ENCODE data around the gene FAM90A1.
"Not testable (repeated sequence)": the region's sequence is repeated elsewhere in the genome, so short reads cannot be mapped to it uniquely, and the experiment has no call there.

FAM90A1 gene

DNA sequence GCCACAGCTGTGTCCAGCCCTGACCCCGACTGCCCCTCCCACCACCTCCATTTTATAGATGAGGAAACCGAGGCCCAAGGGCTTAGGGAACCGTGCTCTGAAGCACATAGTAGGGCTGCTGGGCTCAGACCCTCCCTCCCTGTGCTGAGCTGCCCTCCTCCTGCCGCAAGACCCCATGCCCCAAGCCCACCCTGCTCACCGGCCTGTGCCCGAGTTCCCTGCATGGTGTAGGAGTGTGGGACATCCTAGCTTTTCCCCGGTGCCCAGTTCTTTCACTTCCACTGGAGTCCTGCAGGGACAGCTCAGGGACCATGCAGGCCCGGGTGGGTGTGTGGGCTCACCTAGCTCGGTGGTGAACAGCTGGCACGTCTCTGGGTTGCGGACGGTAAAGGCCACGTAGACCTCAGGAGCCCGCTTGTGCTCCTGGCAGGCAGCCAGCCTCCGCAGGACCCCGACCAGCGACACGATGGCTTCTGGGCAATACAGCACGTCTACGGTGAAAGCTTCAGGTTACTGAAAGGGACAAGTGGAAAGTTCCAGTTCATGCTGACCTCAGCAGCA is 6.6 kb upstream of the FAM90A1 start:
- not testable (repeated sequence) for DNase-seq (ENCODE audit: low read depth)

DNA sequence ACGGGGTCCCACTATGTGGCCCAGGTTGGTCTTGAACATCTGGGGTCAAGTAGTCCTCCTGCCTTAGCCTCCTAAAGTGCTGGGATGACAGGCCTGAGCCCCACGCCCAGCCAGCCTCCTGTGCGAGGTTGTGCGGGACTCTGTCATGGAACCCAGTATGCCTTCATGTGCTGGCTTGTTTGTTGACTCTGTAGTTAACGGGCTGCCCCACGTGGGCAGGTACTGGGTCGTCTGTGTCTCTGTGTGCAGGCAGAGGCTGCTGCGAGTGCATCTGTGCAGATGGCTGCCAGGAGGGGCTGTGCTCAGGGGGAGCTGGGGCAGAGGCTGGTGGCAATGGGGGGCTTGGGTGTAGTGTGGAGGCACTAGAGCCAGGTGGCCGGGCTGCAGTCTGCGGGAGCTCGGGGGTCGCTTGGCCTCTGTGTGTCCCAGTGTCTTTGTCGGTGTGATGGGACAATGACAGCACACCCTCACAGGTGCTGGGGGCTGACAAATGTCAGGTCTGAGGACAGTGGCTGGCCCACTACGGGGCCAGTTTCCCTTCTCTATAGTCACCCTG is 6.0 kb upstream of the FAM90A1 start:
- DNase-seq (ENCODE audit: low read depth) = not testable (repeated sequence)

DNA sequence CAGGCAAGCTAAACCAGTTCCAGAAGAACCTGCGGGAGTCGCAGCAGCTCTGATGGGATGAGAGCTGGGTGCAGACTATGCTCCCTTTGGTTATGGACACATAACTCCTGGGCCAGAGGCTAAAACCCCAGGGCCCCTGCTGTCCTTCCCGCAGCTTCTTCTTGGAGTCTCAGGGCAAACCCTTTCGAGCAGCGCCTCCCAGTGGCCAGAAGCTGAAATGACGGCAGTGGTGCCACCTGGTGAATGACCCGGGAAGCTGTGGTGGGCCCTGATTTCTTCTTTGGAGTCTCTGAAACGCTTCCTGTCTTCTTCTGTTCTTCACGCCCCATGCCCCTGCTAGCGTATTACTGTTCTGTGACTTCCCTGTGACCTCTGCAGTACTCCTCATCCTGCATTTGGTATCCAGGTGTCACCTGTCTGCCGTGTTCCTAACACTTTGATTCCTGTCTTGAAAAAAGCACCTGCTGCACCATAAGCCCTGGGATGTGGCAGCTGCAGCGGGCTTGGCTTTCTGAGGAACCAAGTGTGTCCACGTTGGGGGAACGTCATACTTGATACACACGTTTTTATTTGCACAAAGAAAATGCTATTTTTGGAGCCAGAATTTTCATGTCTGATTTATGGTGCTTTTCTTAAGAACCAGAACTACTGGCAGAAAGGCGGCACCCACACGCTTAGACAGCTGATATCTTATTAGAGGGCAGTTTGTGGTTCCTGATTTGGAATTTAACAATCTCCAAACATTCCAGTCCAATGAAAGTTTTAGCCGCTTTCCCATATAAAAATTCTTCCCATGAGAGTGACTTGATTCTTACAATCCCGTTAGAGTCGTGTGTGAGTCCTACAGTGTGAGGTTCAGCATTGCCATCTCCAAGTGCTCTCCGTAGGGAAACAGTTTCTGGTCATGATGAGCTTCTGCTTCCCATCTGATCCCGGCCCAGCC is 4.5 kb upstream of the FAM90A1 start:
- peak; percentile 40 for DNase-seq (ENCODE audit: low read depth)

DNA sequence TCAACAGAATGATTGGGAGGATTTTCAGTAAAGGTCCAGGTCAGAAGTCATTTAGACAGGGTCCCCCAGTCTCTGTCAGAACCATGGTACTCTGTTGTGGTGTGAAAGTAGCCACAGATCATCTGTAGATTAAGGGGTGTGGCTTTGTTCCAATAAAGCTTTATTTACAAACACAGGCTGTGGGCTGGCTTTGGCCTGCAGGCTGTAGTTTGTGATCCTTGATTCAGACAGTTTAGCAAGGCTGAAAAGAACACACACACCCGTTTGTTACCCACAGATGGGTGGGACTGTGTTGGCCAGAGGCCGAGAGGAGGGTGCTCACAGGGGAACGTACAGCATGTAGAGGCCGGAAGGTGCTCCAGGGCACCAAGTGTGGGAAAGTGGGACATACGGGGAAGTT is 3.6 kb upstream of the FAM90A1 start:
- DNase-seq (ENCODE audit: low read depth) = not testable (repeated sequence)

DNA sequence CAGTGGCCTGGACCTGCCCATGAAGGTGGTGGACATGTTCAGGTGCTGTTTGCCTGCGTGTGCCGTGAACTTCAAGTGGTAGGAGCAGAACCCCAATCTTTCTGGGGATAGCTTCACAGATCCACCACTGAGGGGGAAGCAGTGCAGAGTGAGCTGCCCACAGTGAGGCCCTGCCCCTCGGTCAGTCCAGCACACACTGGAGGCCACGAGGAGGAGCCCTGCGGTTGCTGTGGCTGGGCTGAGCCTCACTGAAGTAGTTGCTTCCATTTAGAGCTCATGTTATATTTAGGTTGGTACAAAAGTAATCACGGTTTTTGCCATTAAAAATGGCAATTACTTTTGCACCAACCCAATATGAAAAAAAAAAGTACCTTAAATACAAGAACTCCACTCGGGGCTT is 2.1 kb upstream of the FAM90A1 start:
- not testable (repeated sequence) for DNase-seq (ENCODE audit: low read depth)

DNA sequence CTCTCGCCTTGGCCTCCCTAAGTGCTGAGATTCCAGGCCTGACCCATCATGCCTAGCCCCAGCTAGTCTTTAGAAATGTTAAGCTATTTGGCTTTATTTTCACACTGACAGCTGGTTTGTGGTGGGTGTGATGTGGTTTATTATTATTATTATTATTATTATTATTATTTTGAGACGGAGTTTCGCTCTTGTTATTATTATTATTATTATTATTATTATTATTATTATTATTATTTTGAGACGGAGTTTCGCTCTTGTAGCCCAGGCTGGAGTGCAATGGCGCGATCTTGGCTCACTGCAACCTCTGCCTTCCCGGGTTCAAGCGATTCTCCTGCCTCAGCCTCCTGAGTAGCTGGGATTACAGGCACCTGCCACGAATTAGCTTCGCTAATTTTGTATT is 1.2 kb upstream of the FAM90A1 start:
- not testable (repeated sequence) for DNase-seq (ENCODE audit: low read depth)

DNA sequence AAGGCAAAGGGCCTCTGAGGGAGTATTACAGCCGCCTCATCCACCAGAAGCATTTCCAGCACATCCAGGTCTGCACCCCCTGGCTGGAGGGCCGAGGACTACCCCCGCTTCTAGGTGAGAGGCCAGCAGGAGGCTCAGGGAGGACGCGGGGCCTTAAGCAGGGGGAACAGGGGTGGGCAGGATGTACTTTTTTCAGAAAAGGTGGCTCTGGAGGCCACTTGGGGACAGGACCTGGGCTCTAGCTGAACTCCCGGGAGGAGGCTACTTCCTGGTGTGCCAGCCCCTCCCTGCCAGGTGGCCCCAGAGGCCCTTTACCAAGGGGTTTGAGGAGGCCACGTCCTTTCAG is 287 bp upstream of the FAM90A1 start:
- not testable (repeated sequence) for DNase-seq (ENCODE audit: low read depth)

DNA sequence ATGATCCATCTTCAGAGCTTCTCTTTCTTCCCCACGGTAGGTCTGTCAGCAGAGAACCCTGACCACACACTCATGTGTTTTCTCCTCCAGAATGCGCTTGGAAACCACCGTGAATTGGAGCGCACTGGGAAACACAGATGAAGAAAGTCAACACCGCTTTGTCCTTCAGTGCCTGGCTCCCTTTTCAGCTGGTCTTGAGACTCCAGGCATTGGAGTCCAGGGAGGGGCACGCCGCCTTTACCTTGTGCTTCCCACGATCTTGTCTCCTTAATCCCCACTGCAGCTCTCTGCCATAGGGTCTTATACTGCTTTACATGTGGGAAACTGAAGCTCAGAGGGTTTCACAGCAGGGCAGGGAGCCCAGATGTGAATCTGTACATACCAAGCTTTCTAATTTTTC is 1.1 kb downstream of the FAM90A1 start:
- no peak for DNase-seq (ENCODE audit: low read depth)

DNA sequence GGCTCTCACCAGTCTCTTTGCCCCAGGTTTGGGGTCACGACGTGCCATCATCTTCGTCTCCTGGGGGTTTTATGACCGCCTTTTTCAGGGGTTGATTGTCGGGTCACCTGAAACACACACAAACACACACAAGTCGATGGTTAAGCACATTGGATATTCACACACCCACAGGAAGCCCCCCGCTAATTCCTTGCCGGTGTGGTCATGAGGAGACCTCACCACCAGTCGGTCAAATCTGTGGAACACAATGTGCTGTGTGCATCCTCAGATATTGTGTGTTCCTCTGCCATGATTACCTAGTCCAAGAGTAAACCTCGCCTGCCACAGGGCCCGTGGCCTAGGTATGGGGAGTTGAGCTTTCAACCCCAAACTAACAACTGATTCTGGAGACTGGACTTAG is 2.6 kb downstream of the FAM90A1 start:
- DNase-seq (ENCODE audit: low read depth) = not testable (repeated sequence)

DNA sequence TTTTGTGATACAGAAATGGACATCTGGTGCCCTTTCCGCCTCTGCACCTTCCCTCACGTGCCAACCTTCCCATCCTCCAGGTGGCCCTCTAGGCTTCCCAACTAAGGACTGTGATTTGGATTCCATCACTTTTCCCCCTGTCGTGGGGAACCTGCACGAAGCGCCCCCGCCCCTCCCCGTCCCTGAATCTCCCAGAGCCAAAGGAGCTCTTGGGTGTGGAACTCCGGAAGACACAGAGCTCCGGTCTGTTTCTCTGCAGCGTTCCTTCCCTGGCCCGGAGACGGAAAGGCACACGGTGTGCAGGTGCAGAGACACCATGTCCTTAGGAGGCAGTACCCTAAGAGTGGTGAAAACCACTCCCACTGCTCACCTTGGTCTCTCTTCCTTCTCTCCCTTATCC is 3.8 kb downstream of the FAM90A1 start:
- not testable (repeated sequence) for DNase-seq (ENCODE audit: low read depth)

DNA sequence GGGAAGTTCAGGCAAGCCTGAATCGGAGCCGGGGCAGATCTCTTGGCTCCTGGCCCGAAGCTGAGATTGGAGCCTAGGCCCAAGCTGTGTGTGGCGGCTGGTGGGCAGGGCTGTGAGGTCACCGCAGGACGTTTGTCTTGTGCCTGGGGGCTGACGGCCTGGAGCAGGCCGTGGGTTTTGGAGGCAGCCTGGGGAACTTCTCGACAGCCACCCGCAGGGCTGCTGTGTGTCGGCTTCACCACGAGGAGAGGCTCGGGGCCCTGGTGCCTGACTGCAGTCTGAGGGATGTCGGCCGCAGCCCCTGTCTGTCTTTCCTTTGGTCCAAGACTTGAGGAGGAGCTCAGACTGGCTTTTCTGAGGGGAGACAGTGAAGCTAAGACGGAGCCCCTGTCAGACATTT is 5.1 kb downstream of the FAM90A1 start:
- not testable (repeated sequence) for DNase-seq (ENCODE audit: low read depth)

DNA sequence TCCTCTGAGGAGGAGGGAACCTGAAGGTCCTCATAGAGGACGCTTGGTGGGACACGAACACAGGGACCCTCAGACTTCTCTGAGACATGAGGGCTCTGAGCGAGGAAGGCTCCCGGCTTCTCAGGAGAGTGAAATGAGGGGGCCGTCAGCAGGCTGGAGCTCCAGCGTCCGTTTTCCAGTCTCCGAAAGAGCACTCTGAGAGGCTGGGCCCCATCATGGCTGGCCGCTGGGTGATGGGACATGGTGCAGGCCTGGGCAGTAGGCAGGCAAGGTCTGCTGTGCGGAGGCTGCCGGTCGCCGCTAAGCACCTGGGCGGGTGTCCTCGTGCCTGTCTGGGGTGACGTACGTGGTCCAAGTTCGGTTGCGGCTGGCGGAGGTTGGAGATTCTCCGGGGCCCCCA is 5.6 kb downstream of the FAM90A1 start:
- not testable (repeated sequence) for DNase-seq (ENCODE audit: low read depth)

DNA sequence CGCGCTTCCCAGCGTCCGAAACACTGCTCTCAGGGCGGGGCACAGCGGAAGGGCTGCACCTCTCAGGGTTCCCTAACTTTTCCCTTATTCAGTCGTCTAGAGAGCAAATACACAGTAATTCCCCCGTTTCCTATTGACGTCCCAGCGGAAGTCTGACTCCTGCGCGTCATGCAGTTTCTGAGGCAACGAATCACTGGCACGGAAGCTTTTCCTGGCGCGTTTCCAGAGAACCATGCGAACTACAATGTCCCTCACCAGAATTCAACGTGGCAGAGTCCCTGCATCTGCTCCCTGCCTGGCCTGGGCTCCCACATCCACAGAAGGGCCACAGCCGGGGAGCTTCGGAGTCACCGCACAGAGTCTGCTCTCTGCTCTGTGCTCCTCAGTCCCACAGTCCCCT is 6.0 kb downstream of the FAM90A1 start:
- not testable (repeated sequence) for DNase-seq (ENCODE audit: low read depth)

DNA sequence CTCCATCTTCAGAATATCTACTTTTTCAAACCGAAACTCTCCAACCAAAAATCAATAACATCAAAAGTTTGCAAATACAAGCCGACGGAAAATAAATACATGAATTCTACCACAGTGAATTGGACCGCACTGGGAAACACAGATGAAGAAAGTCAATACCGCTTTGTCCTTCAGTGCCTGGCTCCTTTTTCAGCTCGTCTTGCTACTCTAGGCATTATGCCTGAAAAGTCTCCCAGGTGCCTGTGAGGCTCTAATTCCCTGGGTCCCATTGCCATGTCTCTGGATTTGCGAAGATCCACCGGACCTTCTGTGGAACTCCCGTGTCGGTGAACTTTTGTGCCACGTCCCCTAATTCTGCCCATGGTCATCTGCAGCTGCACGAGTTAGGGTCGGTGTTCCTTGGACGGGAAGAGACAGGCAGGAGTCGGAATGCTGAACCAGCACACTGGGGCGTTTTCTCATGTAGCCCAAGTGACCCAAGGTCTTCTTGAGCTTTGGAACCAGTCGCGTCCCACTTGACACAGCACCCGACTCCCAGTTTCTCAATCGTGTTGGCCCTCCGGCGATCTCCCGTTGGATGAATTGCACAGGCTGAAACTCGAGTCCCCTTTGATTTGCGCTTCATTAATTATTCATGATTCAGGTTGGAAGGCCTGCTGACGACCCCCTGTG is 8.6 kb downstream of the FAM90A1 start:
- not testable (repeated sequence) for DNase-seq (ENCODE audit: low read depth)

DNA sequence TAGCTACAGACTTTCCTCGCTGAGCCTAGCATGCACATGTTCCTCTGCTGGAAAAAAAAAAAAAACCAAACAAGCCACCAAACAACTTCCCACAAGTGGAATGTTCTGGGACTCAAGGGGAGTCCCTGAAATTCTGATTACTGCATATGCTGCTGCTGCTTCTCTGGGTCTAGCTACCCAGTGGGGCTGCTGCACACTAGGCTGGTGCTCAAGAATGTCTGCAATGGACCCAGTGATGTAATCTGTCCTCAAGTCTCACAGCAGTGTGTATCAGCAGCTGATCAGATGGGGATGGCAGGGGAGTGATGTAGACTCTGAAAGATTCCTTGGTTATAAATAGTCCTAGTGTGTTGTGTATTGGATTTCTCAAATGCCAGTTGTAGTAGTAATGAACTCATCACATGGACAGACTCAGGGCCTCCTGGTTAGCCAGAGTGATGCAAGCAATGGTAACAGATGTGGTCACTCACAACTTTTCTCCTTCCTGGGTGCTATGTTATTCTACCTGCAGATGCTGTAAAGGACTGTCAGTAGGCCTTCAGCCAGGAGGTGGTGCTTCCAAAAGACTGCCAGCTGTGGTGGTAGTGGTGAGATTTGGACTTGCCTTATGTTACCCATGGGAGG is 29.6 kb downstream of the FAM90A1 start:
- DNase-seq (ENCODE audit: low read depth) = not testable (repeated sequence)

DNA sequence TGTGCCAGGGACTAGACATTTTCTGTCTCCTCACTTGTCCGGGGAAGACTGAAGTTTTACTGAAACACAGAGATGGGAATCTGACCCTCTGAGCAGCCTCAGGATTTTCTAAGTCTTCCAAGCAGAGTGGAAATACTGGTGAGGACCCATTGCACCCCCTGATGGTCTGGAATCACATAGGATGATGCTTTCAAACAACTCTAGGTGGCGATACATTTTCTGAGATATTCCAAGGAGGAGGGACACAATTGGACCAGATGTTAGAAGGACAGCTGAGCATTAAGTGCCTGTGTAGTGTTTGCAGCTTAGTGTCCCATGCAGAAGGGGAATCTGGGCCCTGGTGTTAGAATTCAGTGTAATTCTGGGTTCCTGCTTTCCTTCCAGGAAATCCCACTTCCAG is 39.3 kb downstream of the FAM90A1 start:
- not testable (repeated sequence) for DNase-seq (ENCODE audit: low read depth)

DNA sequence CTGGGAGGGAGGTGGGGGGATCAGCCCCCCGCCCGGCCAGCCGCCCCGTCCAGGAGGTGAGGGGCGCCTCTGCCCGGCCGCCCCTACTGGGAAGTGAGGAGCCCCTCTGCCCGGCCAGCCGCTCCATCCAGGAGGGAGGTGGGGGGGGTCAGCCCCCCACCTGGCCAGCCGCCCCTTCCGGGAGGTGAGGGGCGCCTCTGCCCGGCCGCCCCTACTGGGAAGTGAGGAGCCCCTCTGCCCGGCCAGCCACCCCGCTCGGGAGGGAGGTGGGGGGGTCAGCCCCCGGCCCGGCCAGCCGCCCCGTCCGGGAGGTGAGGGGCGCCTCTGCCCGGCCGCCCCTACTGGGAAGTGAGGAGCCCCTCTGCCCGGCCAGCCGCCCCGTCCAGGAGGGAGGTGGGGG is 43.2 kb downstream of the FAM90A1 start:
- not testable (repeated sequence) for DNase-seq (ENCODE audit: low read depth)

DNA sequence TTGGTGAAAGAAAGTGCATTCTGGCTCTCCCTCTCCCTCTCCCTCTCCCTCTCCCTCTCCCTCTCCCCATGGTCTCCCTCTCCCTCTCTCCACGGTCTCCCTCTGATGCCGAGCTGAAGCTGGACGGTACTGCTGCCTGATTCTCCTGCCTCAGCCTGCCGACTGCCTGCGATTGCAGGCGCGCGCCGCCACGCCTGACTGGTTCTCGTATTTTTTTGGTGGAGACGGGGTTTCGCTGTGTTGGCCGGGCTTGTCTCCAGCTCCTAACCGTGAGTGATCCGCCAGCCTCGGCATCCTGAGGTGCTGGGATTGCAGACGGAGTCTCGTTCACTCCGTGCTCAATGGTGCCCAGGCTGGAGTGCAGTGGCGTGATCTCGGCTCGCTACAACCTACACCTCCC is 44.1 kb downstream of the FAM90A1 start:
- not testable (repeated sequence) for DNase-seq (ENCODE audit: low read depth)

DNA sequence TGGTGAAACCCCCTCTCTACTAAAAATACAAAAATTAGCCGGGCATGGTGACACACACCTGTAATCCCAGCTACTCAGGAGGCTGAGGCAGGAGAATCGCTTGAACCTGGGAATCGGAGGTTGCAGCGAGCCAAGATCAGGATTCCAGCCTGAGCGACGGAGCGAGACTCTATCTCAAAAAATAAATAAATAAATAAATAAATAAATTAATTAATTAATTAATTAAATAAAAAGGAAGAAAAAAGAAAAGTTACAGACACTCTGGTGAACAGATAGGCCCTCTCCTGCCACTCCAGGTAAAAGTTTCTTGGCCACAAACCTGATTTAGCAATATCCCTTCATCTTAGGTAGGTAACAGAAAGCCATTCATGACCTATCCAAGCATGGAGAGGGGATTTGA is 44.5 kb downstream of the FAM90A1 start:
- not testable (repeated sequence) for DNase-seq (ENCODE audit: low read depth)

DNA sequence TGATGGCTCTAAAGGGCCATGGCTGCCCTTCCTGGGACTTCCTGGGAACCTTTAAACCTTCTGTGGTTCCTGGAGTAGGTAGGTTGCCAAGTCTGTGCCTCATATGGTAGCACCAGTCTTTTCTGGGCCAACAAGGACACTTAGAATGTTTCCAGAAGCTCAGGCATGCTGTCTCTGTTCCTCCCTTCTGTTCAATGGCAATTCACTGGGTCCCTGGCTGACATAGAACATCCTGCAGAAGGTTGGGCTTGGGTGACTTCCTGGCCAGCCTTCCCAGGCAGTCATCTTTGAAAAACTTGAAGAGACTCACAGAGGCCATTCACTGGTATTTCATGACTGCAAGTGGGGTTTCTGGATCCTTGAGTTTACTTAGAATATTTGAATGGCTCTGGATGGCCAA is 46.1 kb downstream of the FAM90A1 start:
- DNase-seq (ENCODE audit: low read depth) = not testable (repeated sequence)

DNA sequence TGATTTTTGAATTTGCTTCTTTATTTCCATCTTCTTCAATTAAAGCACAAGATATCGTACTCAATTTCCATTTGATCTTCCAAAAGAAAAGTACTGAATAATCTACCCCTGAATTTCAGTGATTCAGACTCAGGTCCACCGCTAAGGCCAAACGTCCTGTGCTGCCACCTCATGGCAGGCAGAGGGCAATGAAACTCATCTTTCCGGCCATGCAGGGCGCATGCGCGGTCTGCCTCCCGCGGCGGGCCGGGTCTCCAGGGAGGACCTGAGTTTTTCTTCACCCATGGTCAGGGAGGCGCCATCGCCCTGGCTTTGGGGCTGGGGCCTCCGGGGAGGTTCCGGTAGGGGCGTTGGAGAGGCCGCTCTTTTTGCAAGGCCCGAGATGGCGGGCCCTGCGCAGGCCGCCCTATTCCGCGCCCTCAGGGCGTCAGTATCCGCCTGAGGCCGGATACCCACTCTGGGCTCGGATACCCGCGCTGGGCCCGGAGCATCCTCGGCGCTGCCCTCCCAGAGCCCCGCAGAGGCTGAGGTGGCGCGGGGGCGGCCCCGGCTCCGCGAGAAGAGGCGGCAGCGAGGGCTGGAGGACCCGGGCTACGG is 47.3 kb downstream of the FAM90A1 start:
- DNase-seq (ENCODE audit: low read depth) = peak; percentile 62

DNA sequence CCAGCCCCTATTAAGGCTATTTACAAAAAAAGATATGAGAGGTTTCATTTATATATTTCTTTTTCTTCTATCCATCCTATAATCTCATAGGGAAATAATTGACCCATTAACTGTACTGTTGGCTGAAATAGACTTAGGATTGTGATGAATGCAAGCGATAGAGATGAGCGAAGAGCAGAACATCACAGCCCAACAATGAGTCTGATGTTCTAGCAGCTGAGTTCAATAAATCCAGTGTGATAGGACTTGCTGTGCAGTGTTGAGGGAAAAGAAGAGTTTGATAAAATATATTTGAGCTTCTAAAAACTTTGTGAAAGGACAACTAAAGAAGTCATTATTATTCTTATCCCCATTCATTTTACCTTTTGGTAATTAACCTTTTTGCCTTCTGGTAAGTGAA is 54.5 kb downstream of the FAM90A1 start:
- not testable (repeated sequence) for DNase-seq (ENCODE audit: low read depth)

Measured in stimulated activated CD4-positive, alpha-beta T cell treated with anti-CD3 and anti-CD28 coated beads, Interleukin-2, amount 100 ng/mL, for 4 hours (primary cell).